Stimulated activated CD4-positive, alpha-beta T cell treated with anti-CD3 and anti-CD28 coated beads, Interleukin-4, amount 100 ng/mL, for 24 hours (primary cell): ENCODE data around the gene FHAD1.
A peak's percentile ranks its signal among the peaks of the same experiment; 100 is the strongest.

Source experiments
- DNase-seq: peaks from one replicate; pipeline ENCODE4 v3.0.0-alpha.2; 2020

Gene FHAD1

GRCh38 chr1:15249081-15249480 lies 2.1 kb downstream of the FHAD1 start:
- peak; percentile 67 for DNase-seq

- no peak for DNase-seq
These were observed 5.1 kb downstream of the FHAD1 start for GRCh38 chr1:15251857-15252835.

DNA sequence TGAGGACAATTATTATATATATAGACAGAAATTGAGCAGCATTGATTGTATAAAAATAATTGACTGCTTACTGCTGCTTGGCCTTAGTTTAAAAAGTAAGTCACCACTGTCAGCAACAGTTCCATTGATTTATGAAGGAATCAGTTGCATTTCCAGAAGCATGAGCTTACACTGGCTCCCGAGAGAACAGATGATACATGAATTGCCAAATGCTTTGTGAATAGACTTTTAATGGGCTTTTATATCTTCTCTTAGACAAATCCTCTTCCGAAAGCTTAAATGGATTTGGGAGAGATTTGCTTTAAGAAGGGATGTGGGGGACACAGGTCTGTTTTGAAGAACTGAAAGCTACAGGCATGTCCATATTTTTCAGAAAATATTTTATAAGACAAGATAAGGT lies 7.5 kb downstream of the FHAD1 start:
- no peak for DNase-seq

DNA sequence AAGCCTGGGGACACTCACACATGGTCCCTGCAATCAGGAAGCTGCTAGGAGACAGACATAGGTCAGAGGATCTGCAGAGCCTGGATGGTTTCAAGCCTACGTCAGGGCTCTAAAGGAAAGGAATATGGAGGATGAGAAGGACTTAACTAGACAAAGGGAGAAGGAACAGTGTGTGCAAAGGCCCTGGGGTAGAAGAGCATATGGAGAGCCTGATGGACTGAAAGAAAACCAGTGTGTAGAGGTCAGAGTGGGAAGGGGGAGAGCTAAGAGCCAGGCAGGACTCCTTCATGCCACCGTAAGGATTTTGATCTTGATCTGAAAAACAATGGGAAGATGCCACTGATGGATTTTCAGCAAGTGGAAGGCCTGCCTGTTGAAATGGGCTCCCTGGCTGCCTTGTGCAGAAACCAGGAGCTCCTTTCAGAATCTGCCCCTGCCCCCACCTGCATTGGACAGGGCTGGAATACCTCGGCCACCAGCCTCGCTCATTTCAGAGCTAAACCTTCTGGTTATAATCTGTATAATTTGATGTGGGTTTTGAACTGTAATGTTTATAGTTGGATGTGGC lies 8.6 kb downstream of the FHAD1 start:
- DNase-seq = no peak

DNA sequence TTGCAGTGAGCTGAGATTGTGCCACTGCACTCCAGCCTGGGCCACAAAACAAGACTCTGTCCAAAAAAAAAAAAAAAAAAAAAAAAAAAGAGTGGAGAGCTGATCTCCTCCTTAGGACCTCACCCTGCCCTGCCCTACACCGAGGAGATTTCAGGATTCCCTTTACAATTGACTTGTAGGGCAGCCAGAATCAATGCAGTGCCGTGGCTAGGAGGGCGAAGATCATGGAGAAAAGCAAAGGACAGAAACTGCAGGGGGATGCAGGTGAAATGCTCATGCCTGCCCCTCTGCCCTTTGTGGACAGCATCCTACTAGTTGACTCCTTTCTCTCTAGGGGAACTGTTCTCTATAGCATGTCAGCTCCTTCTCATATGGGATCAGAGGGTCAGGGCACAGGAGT lies 9.6 kb downstream of the FHAD1 start:
- no peak for DNase-seq

DNA sequence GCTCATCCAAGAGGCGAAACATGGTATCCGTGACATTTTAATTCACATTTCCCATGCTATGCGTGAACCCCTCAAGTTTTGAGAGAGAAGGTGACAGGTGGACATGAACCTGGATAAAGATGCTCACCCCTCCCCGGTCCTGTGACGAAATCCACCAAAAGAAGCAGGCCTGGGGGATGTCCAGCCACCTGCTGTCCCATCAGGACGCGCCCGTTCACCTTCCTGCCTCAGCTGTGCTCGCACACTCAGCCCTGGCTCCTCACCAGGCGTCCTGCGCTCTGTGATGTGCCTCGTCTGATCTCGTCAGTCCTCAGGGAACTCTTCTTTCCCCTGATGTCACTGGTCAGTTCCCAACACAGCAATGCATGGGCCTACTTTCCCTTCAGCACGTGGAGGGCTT lies 10.3 kb downstream of the FHAD1 start:
- no peak for DNase-seq

- no peak for DNase-seq
These were observed 12.0 kb downstream of the FHAD1 start for GRCh38 chr1:15258833-15259621.

GRCh38 chr1:15259622-15260007 lies 12.6 kb downstream of the FHAD1 start:
- DNase-seq = no peak

GRCh38 chr1:15260418-15261154 lies 13.6 kb downstream of the FHAD1 start:
- no peak for DNase-seq

GRCh38 chr1:15261155-15262002 lies 14.4 kb downstream of the FHAD1 start:
- peak; percentile 11 for DNase-seq

DNA sequence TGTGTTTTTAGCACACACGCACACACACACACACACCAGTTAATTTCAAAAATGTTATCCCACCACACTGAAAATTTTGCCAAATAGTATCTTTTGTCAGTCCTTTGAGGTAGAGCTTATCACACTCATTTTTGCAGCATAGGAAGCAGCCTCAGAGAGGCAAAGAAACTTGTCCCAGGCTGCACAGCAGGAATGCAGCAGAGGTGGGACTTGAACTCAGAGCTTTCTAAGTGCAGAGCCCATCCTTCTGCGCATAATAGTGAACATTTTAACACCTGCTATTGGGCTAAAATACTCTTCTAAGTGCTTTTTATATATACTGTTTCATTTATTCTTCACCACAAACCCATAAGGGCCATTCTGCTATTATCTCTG lies 15.0 kb downstream of the FHAD1 start:
- no peak for DNase-seq

DNA sequence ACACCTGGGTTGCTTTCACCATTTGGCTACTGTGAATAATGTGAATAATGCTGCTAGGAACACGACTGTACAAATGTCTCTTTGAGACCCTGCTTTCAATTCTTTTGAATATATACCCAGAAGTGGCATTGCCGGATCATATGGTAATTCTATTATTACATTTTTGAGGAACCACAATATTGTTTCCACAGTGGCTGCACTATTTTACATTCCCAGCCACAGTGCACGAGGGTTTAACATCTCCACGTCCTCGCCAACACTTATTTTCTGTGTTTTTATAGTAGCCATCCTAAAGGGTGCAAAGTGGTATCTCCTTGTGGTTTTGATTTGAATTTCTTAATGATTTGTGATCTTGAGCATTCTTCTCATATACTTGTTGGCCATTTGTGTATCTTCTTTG lies 15.7 kb downstream of the FHAD1 start:
- DNase-seq = no peak

DNA sequence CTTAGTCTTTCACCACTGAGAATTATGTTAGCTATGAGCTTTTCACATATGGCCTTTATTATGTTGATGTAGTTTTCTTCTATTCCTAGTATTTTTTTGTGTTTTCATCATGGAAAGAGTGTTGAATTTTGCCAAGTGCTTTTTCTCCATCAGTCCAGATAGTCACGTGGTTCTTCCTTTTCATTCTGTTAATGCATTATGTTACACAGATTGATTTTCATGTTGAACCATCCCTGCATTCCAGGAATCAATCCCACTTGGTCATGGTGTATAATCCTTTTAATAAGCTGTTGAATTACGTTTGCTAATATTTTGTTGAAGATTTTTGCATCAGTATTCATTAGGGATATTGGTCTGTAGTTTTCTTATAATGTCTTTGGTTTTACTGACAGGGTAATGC lies 17.7 kb downstream of the FHAD1 start:
- no peak for DNase-seq

DNA sequence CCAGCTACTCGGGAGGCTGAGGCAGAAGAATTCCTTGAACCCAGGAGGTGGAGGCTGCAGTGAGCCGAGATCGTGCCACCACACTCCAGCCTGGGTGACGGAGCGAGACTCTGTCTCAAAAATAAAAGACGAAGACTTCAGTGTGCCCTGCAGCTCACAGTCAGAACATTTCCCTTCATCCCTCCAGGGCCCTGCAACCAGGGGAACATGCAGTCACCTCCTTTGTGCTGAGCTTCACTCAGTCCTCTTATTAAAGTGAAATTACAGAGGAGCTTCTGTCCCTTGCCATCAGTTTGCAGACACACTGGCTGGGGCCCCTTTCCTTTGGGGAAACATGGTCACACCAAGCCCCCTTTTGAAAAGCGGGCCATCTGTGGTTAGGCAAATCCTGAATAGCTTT lies 24.2 kb downstream of the FHAD1 start:
- no peak for DNase-seq

GRCh38 chr1:15272009-15272781 lies 25.2 kb downstream of the FHAD1 start:
- peak; percentile 57 for DNase-seq

DNA sequence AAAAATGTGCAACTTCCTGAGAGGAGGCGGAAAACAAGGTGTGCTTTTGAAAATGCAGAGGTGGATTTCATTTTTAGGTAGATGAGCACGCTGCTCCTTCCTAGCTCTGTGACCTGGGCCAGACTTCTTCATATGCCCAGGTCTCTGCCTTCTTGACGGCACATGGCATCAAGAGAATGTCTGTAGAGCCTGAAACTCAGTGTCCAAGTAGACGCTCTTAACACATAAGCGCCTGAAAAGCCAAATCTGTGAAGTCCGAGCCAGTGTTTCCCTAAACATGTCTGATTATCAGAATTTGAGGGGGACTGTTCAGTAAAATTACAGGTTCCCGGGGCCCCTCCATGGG lies 25.7 kb downstream of the FHAD1 start:
- DNase-seq = no peak

DNA sequence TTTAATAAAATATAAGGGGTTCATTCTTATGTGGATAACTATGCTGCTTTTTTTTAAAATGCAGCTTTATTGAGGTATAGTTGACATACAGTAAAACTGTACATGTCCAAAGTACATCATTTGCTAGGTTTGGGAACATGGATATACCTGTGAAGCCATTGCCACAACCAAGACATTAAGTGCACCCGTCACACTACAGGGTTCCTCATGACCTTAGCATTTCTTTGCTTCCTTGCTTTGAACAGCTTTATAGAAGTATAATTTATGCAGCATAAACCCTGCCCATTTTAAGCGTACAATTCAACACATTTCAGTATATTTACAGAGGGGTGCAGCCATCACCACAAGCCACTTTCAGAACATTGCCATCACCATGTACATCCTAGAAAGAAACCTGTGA lies 26.3 kb downstream of the FHAD1 start:
- no peak for DNase-seq

DNA sequence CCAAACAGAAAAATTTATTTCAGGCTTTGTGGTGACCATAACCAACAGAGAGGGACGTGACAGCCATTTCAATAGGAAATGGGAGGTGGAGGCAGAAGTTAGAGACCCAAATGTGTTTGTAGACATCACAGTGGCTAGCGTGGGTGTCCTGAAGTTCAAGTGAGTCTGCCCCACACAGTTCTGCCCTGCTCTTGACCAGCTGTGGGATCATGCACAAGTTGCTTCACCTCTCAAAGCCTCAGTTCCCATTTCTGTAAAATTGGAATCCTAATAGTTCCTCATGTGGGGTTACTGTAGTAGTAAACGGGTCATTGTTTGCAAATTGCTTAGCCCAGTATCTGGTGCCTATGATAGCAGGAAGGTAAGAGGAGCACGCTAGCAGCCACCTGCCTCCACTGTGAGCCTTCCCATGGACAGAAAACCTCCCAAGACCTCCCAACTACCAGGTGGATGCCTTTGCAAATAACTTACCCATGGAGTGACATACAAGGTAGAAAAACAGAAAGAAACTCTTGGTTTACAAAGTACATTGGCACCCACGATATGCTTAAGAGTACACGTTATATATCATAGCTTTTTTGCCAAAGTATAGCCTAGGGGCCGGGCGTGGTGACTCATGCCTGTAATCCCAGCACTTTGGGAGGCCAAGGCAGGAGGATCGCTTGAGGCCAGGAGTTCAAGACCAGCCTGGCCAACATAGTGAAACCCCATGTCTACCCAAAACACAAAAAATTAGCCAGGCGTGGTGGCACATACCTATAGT lies 29.1 kb downstream of the FHAD1 start:
- no peak for DNase-seq

DNA sequence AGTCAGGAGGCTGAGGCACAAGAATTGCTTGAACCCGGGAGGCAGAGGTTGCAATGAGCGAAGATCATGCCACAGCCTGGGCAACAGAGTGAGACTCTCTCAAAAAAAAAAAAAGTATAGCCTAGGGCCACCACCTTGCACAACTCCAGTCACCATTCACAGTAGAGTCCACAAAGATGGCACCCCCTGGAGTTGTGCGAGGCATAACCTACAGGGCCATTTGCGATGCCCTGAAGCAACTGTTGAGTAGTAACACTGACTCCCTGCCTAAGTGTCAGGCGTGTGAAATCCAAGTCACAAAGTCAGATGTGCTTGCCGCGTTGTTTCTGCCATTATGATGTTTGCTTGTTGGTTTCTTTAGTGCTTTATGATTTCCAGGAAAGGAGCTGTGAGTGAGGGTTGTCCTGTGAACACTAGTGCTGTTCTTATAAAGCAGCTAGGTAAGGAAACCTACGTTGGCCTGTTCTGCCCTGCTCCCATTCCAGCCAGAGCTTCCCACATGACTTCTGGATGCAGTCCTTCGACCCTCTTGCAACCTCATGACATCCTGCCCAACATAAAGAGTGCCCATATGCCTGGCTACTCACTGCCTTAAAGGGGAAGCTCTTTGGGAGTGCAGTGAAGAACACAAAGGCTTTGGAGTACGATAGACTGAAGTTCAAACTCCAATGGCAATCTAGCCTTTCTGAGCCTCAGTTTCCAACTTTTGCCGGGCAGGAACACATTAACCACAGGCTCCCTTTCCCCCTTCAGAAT lies 29.8 kb downstream of the FHAD1 start:
- DNase-seq = no peak

- no peak for DNase-seq
These were observed 30.4 kb downstream of the FHAD1 start for GRCh38 chr1:15277447-15277838.
